Measurements from ENCODE around the gene ZWINT. TPM values are rescaled to one million over a fixed set of nuclear protein-coding genes. Genes with fewer than 3 reads are reported as not detected.

Gene ZWINT
- total RNA-seq (4.9 TPM), polyA plus RNA-seq (ENCODE audit: insufficient read depth, low read depth, low replicate concordance) (5.0 TPM)
- long read RNA-seq, donor 1, transcript ZWINT-203 (9 exons, 1,872 nt): major isoform, 7 of 14 reads
- long read RNA-seq, donor 1, partial matches to known transcripts: 0 of 14 reads
- long read RNA-seq, donor 1, other reads (novel, unspliced or antisense): 0 of 14 reads
- long read RNA-seq, donor 2, partial matches to known transcripts: 0 of 8 reads
- long read RNA-seq, donor 2, other reads (novel, unspliced or antisense): 0 of 8 reads
- long read RNA-seq, donor 3, transcript ZWINT-203 (9 exons, 1,872 nt): major isoform, 6 of 16 reads
- long read RNA-seq, donor 3, partial matches to known transcripts: 8 of 16 reads
- long read RNA-seq, donor 3, other reads (novel, unspliced or antisense): 0 of 16 reads
- long read RNA-seq, donor 4, transcript ZWINT-203 (9 exons, 1,872 nt): major isoform, 9 of 13 reads
- long read RNA-seq, donor 4, partial matches to known transcripts: 0 of 13 reads
- long read RNA-seq, donor 4, other reads (novel, unspliced or antisense): 0 of 13 reads
- long read RNA-seq, donor 5, partial matches to known transcripts: 0 of 2 reads
- long read RNA-seq, donor 5, other reads (novel, unspliced or antisense): 0 of 2 reads
- long read RNA-seq, donor 6, transcript ZWINT-203 (9 exons, 1,872 nt): major isoform, 9 of 17 reads
- long read RNA-seq, donor 6, partial matches to known transcripts: 5 of 17 reads
- long read RNA-seq, donor 6, other reads (novel, unspliced or antisense): 0 of 17 reads
- long read RNA-seq, donor 7, partial matches to known transcripts: 1 of 7 reads
- long read RNA-seq, donor 7, other reads (novel, unspliced or antisense): 1 of 7 reads
- long read RNA-seq, donor 8, transcript ZWINT-203 (9 exons, 1,872 nt): major isoform, 7 of 7 reads
- long read RNA-seq, donor 8, partial matches to known transcripts: 0 of 7 reads
- long read RNA-seq, donor 8, other reads (novel, unspliced or antisense): 0 of 7 reads
- long read RNA-seq, donor 9, partial matches to known transcripts: 0 of 2 reads
- long read RNA-seq, donor 9, other reads (novel, unspliced or antisense): 0 of 2 reads
- long read RNA-seq, donor 10, partial matches to known transcripts: 0 of 5 reads
- long read RNA-seq, donor 10, other reads (novel, unspliced or antisense): 0 of 5 reads

- peak; percentile 95 for FAIRE-seq
- Histone ChIP-seq H3K36me3 (ENCODE audit: control insufficient read depth in 2 of 3, insufficient read depth in 3 of 3, low read length in 3 of 3) (peaks cover 0 to 2% (median 0%) of the 10 kb centered on the region in 3 donors), H3K27me3 (ENCODE audit: control insufficient read depth, insufficient read depth, low read length) (no peaks in the 10 kb centered on the region), H3K9me3 (ENCODE audit: control insufficient read depth in 2 of 3, insufficient read depth in 1 of 3, low read length in 3 of 3) (no peaks in the 10 kb centered on the region), H3K27ac (ENCODE audit: low read depth in 2 of 2, low read length in 2 of 2) (no peak within 1 kb of the TSS), H3K4me3 (ENCODE audit: low read length in 3 of 3) (peak within 1 kb of the TSS; percentile 82 to 94 (median 86)), H3K4me1 (ENCODE audit: control insufficient read depth in 2 of 3, insufficient read depth in 2 of 3, low read depth in 1 of 3, low read length in 3 of 3) (peaks cover 0 to 2% (median 0%) of the 10 kb centered on the region in 3 donors), H3K9ac (ENCODE audit: low read length in 3 of 3) (peak within 1 kb of the TSS; percentile 63 to 92 (median 87))
- DNase-seq: peak; percentile 96 to 99 (median 98)
- intact Hi-C loops (cut with DNase I): no loop called here
- TF ChIP-seq CTCF (IDR thresholded peaks at IDR 0.05; ENCODE audit: borderline replicate concordance, extremely low read depth, insufficient read depth): no peak
Observed at GRCh38 chr10:56360967-56361612, at the start of gene ZWINT. ZWINT (minus strand) TSS chr10:56361259; CDS start chr10:56361236, 23 bp downstream.

DNA sequence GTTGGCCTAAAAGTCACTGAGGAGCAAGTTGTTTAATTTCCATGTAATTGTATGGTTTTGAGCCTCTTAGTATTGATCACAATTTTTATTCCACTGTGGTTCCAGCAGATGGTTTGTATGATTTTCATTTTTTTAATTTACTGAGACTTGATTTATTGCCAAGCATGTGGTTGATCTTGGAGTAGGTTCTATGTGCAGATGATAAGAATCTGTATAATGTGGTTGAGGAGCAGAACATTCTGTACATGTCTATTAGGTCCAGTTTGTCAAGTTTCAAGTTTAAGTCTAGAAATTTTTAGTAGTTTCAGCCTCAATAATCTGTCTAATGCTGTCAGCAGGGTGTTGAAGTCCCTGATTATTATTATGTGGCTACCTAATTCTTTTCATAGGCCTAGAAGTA is 22.7 kb upstream of the ZWINT start:
- intact Hi-C loops (cut with DNase I): no loop called here
- FAIRE-seq (no peak), DNase-seq (no peak)
- Histone ChIP-seq H3K9me3 (ENCODE audit: control insufficient read depth in 2 of 3, insufficient read depth in 1 of 3, low read length in 3 of 3) (no peaks in the 10 kb centered on the region), H3K36me3 (ENCODE audit: control insufficient read depth in 2 of 3, insufficient read depth in 3 of 3, low read length in 3 of 3) (no peaks in the 10 kb centered on the region), H3K4me1 (ENCODE audit: control insufficient read depth in 2 of 3, insufficient read depth in 2 of 3, low read depth in 1 of 3, low read length in 3 of 3) (no peaks in the 10 kb centered on the region), H3K9ac (ENCODE audit: low read length in 3 of 3) (no peak overlapping the region), H3K27ac (ENCODE audit: low read depth in 2 of 2, low read length in 2 of 2) (no peak overlapping the region), H3K4me3 (ENCODE audit: low read length in 3 of 3) (no peak overlapping the region), H3K27me3 (ENCODE audit: control insufficient read depth, insufficient read depth, low read length) (no peaks in the 10 kb centered on the region)
- no peak for TF ChIP-seq CTCF (IDR thresholded peaks at IDR 0.05; ENCODE audit: borderline replicate concordance, extremely low read depth, insufficient read depth)

GRCh38 chr10:56370217-56371113 is 9.4 kb upstream of the ZWINT start:
- no peak overlapping the region for H3K27ac ChIP-seq (ENCODE audit: low read depth in 2 of 2, low read length in 2 of 2)
- TF ChIP-seq CTCF (IDR thresholded peaks at IDR 0.05; ENCODE audit: borderline replicate concordance, extremely low read depth, insufficient read depth): no peak
- no peaks in the 10 kb centered on the region for H3K27me3 ChIP-seq (ENCODE audit: control insufficient read depth, insufficient read depth, low read length)
- peaks cover 0 to 17% (median 7%) of the 10 kb centered on the region in 3 donors for H3K9me3 ChIP-seq (ENCODE audit: control insufficient read depth in 2 of 3, insufficient read depth in 1 of 3, low read length in 3 of 3)
- DNase-seq (no peak), FAIRE-seq (no peak)
- no peaks in the 10 kb centered on the region for H3K36me3 ChIP-seq (ENCODE audit: control insufficient read depth in 2 of 3, insufficient read depth in 3 of 3, low read length in 3 of 3)
- intact Hi-C loops (cut with DNase I): no loop called here
- H3K4me3 ChIP-seq (ENCODE audit: low read length in 3 of 3): no peak overlapping the region
- H3K4me1 ChIP-seq (ENCODE audit: control insufficient read depth in 2 of 3, insufficient read depth in 2 of 3, low read depth in 1 of 3, low read length in 3 of 3): no peaks in the 10 kb centered on the region
- H3K9ac ChIP-seq (ENCODE audit: low read length in 3 of 3): no peak overlapping the region

Measured in kidney (tissue), 22 donors.